Measurements from ENCODE around the gene PTPRS.
"Not testable (repeated sequence)": the region's sequence is repeated elsewhere in the genome, so short reads cannot be mapped to it uniquely, and the experiment has no call there.

PTPRS gene

DNA sequence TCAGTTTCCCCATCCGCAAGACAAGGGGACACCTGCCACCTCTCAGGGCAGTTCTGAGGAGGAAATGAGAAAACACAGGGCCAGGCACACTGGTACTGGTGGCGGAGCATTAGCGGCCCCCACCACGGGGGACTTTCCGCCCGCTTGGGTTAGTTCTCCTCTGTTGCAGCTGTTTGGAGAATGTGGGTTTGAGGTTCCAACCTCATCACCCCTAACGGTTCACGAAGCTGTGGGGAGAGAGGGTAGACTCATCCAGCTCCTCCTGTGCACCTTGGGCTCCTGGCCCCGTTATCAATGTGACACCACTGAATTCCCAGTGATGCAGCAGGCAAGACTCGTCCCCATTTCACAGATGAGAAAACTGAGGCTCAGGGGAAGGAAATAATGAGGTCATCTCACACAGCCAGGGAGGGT is 10.3 kb downstream of the PTPRS start:
- H3K27ac Mint-ChIP-seq, result no peak overlapping the region
- H3K4me1 Mint-ChIP-seq (ENCODE audit: low read depth), result peaks cover 2% of the 10 kb centered on the region
- no peaks in the 10 kb centered on the region for H3K36me3 Mint-ChIP-seq
- peaks cover 19% of the 10 kb centered on the region for H3K27me3 Mint-ChIP-seq
- no peaks in the 10 kb centered on the region for H3K9me3 Mint-ChIP-seq (ENCODE audit: low read depth)
- no peak overlapping the region for H3K4me3 Mint-ChIP-seq

DNA sequence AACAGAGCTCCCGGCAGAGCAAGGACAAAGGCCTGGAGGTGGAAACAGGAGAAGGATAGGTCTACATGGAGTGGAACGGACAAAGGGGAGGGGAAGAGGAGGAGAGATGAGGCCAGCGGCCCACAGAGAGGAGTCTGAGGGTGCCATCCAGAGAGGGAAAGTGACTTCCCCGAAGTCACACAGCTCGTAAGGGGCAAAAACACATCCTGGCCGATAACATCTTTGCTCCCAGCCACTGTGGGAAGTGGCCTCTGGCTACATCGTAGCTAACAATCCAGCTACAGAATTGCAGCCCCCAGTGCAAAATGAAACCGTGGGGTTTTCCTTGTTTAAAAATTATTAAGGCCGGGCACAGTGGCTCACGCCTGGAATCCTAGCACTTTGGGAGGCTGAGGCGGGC is 11.5 kb downstream of the PTPRS start:
- Mint-ChIP-seq H3K27ac (no peak overlapping the region), H3K4me3 (no peak overlapping the region), H3K27me3 (peaks cover 8% of the 10 kb centered on the region), H3K36me3 (no peaks in the 10 kb centered on the region), H3K9me3 (ENCODE audit: low read depth) (no peaks in the 10 kb centered on the region), H3K4me1 (ENCODE audit: low read depth) (no peaks in the 10 kb centered on the region)

DNA sequence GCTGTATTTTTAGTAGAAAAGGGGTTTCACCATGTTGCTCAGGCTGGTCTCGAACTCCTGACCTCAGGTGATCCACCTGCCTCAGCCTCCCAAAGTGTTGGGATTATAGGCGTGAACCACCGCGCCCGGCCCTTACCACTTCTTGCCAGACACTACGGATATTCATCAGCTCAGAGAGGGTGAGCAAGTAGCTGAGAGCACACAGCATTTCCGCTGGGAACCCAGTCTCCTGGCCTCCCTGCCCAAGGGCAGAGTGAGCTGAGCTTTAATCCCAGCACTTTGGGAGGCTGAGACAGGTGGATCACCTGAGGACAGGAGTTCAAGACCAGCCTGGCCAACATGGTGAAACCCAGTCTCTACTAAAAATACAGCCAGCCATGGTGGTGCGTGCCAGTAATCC is 12.2 kb downstream of the PTPRS start:
- not testable (repeated sequence) for H3K27me3 Mint-ChIP-seq; H3K9me3 Mint-ChIP-seq (ENCODE audit: low read depth); H3K4me3 Mint-ChIP-seq; H3K36me3 Mint-ChIP-seq; H3K4me1 Mint-ChIP-seq (ENCODE audit: low read depth); H3K27ac Mint-ChIP-seq

DNA sequence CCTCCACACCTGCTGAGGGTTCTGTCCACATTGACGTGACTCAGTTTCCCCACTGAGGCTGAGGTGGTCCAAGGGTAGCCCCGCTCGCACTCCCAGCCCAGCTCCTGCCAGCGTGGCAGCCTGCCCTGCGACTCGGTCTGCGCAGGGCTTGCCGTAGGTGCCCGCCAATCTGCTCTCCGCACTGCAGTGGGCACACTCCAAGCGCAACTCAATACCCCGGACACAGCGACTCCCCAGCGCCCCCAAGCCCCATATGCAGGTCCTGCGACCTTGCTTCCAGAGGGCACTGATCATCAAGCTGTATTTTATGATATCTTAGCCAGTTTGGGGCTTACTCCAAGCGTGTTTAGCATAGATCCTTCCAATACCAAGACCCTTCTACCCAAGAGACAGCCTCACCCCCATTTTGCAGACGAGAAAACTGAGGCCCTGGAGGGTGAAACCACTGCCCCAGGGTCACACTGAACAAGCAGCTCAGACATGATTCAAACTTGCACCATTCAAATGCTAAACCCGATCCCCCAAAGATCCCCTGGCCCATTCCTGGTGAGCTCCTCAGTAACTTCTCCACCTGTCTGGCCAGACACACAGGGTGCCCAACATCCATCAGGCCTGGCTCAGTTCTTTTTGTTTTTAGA is 13.5 kb downstream of the PTPRS start:
- Mint-ChIP-seq H3K36me3 (no peaks in the 10 kb centered on the region), H3K4me3 (no peak overlapping the region), H3K9me3 (ENCODE audit: low read depth) (no peaks in the 10 kb centered on the region), H3K27ac (no peak overlapping the region), H3K27me3 (peaks cover 13% of the 10 kb centered on the region), H3K4me1 (ENCODE audit: low read depth) (no peaks in the 10 kb centered on the region)

DNA sequence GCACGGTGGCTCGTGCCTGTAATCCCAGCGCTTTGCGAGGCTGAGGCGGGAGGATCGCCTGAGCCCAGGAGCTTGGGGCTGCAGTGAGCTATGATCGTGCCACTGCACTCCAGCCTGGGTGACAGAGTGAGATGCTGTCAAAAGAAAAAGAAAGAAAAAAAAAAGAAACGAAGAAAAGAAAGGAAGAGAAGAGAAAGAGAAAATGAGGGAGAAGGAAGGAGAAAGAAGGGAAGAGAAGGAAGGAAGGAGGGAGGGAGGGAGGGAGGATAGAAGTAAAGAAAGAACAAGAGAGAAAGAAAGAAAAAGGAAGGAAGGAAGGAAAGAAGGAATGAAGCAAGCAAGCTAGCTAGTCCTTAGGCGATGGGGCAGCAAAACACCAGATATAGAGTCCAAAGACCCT is 14.1 kb downstream of the PTPRS start:
- H3K9me3 Mint-ChIP-seq (ENCODE audit: low read depth), result no peaks in the 10 kb centered on the region
- H3K27me3 Mint-ChIP-seq, result peaks cover 13% of the 10 kb centered on the region
- H3K4me3 Mint-ChIP-seq, result no peak overlapping the region
- peaks cover 1% of the 10 kb centered on the region for H3K4me1 Mint-ChIP-seq (ENCODE audit: low read depth)
- H3K27ac Mint-ChIP-seq, result no peak overlapping the region
- no peaks in the 10 kb centered on the region for H3K36me3 Mint-ChIP-seq

DNA sequence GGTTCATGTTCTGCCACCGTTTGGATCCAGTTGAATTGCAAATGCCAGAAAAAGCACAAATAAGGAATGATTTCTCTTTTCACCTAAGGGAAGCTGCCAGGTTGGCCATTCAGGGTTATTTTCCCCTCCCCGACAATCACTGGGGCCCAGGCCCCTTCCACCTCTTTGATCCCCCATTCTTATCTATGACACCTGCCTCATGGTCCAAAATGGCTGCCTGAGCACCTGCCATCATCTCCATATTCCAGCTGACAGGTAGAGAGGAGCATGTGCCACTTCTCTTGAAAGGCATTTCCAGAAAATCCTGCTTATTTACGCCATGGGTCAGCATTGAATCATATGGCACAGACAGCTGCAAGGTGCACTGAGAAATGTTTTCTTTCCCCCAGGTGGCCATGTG is 15.7 kb downstream of the PTPRS start:
- no peak overlapping the region for H3K4me3 Mint-ChIP-seq
- no peaks in the 10 kb centered on the region for H3K9me3 Mint-ChIP-seq (ENCODE audit: low read depth)
- peaks cover 1% of the 10 kb centered on the region for H3K4me1 Mint-ChIP-seq (ENCODE audit: low read depth)
- H3K27me3 Mint-ChIP-seq, result peaks cover 13% of the 10 kb centered on the region
- no peak overlapping the region for H3K27ac Mint-ChIP-seq
- H3K36me3 Mint-ChIP-seq, result no peaks in the 10 kb centered on the region

DNA sequence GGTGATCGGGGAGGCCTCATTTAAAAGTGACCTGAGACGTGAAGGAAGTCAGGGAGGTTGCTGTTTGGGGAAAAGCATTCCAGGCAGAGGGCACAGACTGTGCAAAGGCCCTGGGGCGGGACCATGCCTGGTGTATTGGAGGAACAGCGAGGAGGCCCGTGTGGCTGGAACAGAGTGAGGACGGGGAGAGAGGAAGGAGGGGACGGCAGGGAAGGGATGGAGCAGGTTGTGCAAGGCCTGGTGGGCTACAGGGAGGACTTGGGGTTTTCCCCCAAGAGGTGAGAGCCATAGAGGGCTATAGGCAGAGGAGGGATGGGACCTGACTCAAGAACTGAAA is 17.2 kb downstream of the PTPRS start:
- Mint-ChIP-seq H3K27me3 (peaks cover 13% of the 10 kb centered on the region), H3K27ac (no peak overlapping the region), H3K36me3 (no peaks in the 10 kb centered on the region), H3K4me1 (ENCODE audit: low read depth) (peaks cover 1% of the 10 kb centered on the region), H3K4me3 (no peak overlapping the region), H3K9me3 (ENCODE audit: low read depth) (no peaks in the 10 kb centered on the region)

DNA sequence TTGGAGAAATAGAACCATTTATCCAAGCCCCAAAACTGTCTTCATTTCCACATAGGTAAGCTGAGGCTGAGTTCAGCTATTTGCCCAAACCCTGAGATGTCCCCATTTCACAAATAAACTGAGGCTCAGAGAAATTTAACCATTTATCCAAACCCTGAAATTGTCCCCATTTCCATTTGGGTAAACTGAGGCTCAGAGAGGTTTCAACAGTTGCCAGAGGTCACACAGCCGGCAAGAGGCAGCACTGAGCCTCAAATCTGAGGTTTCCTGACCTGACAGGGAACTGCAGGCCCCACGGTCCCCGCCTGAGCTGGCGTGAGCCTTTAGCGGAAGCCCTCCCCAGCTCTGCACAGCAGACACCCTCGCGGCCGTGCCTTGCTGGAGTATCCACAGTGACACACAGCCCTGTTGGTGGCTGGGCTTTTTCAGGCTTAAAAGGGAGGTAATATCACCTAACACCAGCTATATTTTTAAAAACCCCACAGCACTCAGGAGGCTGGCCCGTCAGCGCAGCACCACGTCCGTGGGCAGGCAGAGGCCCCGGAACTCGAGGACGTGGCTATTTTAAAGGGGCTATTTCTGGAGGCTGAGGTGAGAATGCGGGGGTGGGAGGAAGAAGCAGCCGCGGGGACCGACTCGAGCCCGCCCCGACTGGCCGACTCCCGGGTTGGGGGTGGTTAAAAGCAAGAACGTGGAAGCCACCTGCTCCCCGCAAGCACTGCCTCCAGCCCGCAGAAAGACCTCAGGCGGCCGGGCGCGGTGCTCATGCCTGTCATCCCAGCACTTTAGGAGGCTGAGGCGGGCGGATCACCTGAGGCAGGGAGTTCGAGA is 18.5 kb downstream of the PTPRS start:
- H3K4me3 Mint-ChIP-seq, result no peak overlapping the region
- peaks cover 1% of the 10 kb centered on the region for H3K4me1 Mint-ChIP-seq (ENCODE audit: low read depth)
- no peak overlapping the region for H3K27ac Mint-ChIP-seq
- H3K27me3 Mint-ChIP-seq, result peaks cover 12% of the 10 kb centered on the region
- H3K36me3 Mint-ChIP-seq, result no peaks in the 10 kb centered on the region
- no peaks in the 10 kb centered on the region for H3K9me3 Mint-ChIP-seq (ENCODE audit: low read depth)

DNA sequence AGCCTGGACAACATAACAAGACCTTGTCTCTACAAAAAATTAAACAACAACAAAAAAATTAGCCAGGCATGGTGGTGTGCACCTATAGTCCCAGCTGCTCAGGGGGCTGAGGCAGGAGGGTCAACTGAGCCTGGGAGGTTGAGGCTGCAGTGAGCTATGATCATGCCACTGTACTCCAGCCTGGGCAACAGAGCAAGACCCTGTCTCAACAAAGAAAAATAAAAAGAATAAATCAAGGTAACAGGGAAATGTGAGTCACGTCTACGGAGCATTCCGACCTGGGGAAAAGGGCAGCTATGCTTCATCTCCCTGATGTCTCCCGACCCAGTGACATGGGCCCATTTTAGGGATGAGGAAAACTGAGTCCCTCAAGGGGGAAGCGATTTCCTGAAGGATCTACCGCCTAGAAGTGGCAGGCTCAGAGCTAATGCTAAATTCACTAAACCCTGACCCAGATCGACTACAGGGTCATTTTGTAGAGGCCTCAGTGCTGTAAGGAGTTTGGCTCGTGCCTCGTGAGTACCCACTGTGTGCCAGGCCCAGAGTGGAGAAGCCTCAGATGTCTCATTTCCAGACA is 19.5 kb downstream of the PTPRS start:
- peaks cover 1% of the 10 kb centered on the region for H3K4me1 Mint-ChIP-seq (ENCODE audit: low read depth)
- no peak overlapping the region for H3K4me3 Mint-ChIP-seq
- H3K36me3 Mint-ChIP-seq, result no peaks in the 10 kb centered on the region
- no peak overlapping the region for H3K27ac Mint-ChIP-seq
- H3K9me3 Mint-ChIP-seq (ENCODE audit: low read depth), result no peaks in the 10 kb centered on the region
- peaks cover 10% of the 10 kb centered on the region for H3K27me3 Mint-ChIP-seq

DNA sequence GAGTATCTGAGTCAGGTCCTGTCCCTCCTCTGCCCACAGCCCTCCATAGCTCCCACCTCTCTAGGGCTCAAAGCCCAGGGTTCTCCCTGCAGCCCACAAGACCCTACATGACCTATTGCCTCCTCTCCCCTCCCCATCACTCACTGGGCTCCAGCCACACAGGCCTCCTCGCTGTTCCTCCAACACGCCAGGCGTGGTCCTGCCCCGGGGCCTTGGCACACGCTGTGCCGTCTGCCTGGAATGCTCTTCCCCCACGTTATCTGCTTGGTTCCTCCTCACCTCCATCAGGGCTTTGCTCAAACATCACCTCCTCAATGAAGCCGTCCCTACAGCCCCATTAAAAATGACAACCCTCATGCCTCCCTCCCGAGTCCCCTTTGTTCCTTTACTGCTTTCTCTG is 21.1 kb downstream of the PTPRS start:
- H3K36me3 Mint-ChIP-seq, result no peaks in the 10 kb centered on the region
- H3K27me3 Mint-ChIP-seq, result peaks cover 13% of the 10 kb centered on the region
- no peaks in the 10 kb centered on the region for H3K9me3 Mint-ChIP-seq (ENCODE audit: low read depth)
- H3K4me1 Mint-ChIP-seq (ENCODE audit: low read depth), result peaks cover 1% of the 10 kb centered on the region
- no peak overlapping the region for H3K4me3 Mint-ChIP-seq
- no peak overlapping the region for H3K27ac Mint-ChIP-seq

DNA sequence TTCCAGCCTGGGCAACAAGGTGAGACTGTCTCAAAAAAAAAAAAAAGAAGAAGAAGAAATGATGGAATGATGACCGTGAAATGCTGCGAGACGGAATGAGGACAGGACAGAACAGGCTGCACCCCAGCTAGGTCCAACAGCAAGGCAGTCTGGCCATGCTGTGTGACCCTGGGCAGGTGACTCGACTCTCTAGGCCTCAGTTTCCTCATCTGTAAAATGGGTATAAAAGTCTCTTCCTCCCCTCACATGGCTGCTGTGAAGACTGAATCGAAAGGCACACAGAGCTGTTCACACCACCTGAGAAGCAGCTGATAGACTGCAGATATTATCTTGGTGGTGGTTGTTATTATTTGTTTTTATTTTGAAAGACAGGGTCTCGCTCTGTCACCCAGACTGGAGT is 22.3 kb downstream of the PTPRS start:
- H3K36me3 Mint-ChIP-seq, result no peaks in the 10 kb centered on the region
- no peak overlapping the region for H3K4me3 Mint-ChIP-seq
- H3K27ac Mint-ChIP-seq, result no peak overlapping the region
- no peaks in the 10 kb centered on the region for H3K9me3 Mint-ChIP-seq (ENCODE audit: low read depth)
- peaks cover 1% of the 10 kb centered on the region for H3K4me1 Mint-ChIP-seq (ENCODE audit: low read depth)
- H3K27me3 Mint-ChIP-seq, result peaks cover 9% of the 10 kb centered on the region

DNA sequence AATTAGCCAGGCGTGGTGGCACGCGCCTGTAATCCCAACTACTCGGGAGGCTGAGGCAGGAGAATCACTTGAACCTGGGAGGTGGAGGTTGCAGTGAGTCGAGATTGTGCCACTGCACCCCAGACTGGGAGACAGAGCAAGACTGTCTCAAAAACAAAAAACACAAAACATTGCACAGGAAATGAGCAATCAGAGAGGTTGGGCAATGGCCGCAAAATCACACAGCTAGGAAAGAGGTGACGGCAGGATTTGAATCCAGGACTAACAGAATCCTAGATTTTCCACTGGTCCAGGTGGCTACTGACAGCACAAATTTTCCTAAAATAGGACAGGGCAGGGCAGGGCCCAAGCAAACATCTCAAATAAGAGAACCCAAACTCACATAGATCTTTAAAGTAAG is 23.3 kb downstream of the PTPRS start:
- Mint-ChIP-seq H3K27ac (no peak overlapping the region), H3K36me3 (no peaks in the 10 kb centered on the region), H3K4me1 (ENCODE audit: low read depth) (peaks cover 1% of the 10 kb centered on the region), H3K9me3 (ENCODE audit: low read depth) (no peaks in the 10 kb centered on the region), H3K4me3 (no peak overlapping the region), H3K27me3 (peaks cover 5% of the 10 kb centered on the region)

DNA sequence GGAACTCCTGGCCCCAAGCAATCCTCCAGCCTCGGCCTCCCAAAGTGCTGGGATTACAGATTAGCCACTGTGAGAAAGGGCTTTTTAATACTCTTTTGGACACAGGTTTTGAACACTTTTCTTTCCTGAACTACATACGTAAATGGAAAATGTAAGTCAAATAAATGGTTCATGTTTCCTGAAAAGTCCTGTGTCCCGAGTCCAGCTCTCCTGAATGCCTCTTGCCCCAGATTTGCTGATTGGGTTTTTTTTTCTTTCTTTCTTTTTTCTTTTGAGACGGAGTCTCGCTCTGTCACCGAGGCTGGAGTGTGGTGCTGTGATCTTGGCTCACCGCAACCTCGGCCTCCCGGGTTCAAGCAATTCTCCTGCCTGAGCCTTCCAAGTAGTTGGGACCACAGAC is 24.5 kb downstream of the PTPRS start:
- H3K4me1 Mint-ChIP-seq (ENCODE audit: low read depth), result no peaks in the 10 kb centered on the region
- peaks cover 5% of the 10 kb centered on the region for H3K27me3 Mint-ChIP-seq
- no peak overlapping the region for H3K27ac Mint-ChIP-seq
- no peaks in the 10 kb centered on the region for H3K9me3 Mint-ChIP-seq (ENCODE audit: low read depth)
- no peak overlapping the region for H3K4me3 Mint-ChIP-seq
- no peaks in the 10 kb centered on the region for H3K36me3 Mint-ChIP-seq

DNA sequence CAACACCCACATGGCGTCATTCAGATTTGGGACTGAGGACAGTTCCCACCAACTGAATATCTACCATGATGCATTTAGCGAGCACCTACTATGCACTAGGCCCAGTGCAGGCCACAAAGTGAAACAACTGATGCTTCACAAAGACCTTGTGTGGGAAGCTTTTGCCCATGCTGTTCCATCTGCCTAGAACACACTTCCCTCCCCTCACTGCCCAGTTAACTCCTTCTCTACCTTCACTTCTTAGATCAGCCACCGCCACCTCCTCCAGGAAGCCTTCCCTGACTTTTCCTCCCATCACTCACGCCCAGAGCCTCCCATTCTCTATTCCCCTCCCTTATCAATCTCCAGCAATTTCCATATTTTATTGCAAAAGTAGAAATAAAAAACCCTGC is 25.7 kb downstream of the PTPRS start:
- Mint-ChIP-seq H3K9me3 (ENCODE audit: low read depth) (no peaks in the 10 kb centered on the region), H3K36me3 (no peaks in the 10 kb centered on the region), H3K4me1 (ENCODE audit: low read depth) (no peaks in the 10 kb centered on the region), H3K4me3 (no peak overlapping the region), H3K27me3 (peaks cover 5% of the 10 kb centered on the region), H3K27ac (no peak overlapping the region)

DNA sequence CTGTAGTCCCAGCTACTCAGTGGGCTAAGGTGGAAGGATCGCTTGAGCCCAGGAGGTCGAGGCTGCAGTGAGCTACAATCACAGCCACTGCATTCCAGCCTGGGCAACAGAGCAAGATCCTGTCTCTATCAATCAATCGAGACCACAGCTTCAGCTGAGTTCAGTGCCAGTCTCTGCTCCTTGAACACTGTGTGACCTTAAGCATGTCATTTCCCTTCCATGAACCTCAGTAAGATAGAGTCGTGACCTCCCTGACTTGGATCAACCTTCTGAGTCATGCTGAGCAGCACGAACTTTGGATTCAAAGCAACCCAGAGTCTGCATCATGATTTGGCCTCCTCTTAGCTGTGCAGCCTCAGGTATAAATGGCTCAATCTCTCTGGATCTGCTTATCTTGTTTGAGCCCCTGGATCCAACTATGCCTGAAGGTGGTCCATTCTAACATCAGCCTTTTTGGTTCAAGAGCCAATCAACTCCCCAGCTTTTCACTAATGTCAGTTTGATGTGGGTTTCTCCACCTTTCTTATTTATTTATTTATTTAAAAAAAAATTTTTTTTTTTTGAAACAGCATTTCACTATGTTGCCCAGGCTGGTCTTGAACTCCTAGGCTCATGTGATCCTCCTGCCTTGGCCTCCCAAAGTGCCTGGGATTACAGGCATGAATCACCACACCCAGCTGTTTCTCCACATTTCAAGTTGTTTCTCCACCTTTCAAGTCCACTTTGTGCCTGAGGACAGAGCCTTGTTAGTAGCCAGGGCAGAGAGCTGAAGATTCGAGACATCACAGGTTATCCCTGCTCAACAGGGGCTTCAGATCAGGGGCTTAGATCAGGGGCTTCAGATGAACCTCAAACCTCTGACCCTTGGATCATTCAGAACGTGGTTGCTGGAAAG is 26.4 kb downstream of the PTPRS start:
- Mint-ChIP-seq H3K4me1 (ENCODE audit: low read depth) (no peaks in the 10 kb centered on the region), H3K27ac (no peak overlapping the region), H3K9me3 (ENCODE audit: low read depth) (no peaks in the 10 kb centered on the region), H3K27me3 (peaks cover 5% of the 10 kb centered on the region), H3K36me3 (no peaks in the 10 kb centered on the region), H3K4me3 (no peak overlapping the region)

Data from activated naive CD8-positive, alpha-beta T cell (primary cell).